ENCODE results near the gene MTHFSD.

Gene MTHFSD

DNA sequence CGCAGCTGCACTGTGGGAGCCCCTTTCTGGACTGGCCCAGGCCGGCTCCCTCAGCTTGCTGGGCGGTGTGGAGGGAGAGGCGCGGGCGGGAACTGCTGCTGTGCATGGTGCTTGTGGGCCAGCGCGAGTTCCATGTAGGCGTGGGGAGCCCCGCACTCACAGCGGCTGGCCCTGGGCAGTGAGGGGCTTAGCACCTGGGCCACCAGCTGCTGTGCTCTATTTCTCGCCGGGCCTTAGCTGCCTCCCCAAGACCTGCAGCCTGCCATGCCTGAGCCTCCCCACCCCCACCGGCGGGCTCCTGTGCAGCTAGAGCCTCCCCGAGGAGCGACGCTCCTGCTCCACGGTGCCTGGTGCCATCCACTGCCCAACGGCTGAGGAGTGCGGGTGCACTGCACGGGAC is 1.7 kb downstream of the MTHFSD start:
- no peak for DNase-seq (ENCODE audit: low read depth in 1 of 2, low spot score in 1 of 2)

DNA sequence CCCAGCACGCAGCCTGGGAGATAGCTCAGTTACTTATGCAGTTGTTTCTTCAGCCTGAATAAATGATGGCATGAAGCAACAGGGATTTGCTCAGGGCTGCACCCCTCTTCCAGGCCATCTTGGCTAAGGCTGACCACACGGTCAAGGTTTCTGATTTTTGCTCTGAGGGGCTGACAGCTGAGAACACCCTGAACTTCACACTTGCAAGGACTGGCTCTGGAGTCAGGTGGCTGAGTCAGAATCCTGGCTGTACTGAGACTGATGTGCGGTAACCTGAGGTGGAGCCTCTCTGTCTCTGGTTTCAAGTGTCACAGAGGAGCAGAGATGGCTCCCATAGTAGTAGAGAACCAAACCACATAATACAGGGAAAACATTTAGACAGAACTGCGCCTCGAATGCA is 4.8 kb downstream of the MTHFSD start:
- no peak for DNase-seq (ENCODE audit: low read depth in 1 of 2, low spot score in 1 of 2)

DNA sequence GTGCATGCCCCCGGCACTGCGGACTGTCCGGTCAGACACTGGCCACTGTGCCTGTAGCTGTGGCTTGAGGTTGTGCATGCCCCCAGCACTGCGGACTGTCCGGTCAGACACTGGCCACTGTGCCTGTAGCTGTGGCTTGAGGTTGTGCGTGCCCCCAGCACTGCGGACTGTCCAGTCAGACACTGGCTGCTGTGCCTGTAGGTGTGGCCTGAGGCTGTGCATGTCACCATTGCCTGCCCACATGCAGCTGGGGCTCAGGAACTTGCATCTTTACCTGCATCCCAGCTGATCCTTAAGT is 5.2 kb downstream of the MTHFSD start:
- DNase-seq (ENCODE audit: low read depth in 1 of 2, low spot score in 1 of 2), result no peak

DNA sequence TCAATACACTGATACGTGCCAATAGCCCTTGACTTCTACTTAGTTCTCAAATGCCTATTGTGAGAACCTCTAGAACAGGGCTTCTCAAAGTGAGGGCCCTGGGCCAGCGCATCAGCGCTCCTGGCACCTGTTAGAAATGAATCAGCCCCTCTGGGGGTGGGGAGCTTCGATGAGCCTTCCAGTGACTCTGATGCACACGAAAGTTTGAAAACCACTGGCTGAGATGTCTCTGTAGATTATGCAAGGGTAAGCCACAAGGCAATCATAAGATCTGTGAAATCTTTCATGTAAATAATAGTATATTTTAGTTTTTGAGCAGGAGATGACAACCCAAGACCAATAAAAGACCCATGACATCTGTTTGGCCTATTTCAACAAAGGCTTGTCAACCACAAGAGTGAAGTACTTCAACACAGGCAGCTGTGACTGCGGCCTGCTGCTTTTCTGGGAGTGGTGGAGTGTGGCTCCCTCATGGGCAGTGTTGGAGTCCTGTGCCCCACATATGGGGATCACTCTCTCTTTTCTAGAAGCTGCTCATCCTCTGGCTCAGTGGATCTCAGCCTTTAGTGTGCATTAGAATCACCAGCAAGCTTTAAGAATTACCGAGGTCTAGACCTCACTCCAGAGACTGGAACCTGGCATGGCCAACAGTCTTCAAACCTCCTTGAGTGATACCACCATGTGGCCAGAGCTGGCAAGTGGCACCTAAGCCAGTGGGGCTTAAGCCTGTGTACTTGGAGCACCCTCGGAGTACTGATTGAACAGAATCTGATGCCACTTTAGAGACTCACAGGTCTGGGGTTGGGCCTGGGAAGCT is 5.8 kb downstream of the MTHFSD start:
- no peak for DNase-seq (ENCODE audit: low read depth in 1 of 2, low spot score in 1 of 2)

DNA sequence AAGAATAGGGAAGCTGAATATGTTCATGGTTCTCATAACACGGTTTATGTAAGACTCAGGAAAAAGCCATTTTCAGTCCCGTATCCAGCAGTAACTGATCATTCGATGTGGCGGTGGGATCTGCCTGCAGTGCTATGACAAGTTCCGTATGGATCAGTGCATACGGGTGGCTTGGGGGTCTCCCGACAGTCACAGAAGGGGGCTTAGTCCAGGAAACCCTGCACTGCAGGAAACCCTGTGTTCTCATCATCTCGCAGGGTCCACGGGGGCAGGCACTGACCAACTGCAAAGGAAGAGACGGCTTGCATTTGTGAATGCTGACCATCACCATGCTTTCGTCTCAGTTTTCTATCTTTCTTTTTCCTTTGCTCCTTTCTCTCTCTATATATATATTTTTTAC is 7.7 kb downstream of the MTHFSD start:
- no peak for DNase-seq (ENCODE audit: low read depth in 1 of 2, low spot score in 1 of 2)

DNA sequence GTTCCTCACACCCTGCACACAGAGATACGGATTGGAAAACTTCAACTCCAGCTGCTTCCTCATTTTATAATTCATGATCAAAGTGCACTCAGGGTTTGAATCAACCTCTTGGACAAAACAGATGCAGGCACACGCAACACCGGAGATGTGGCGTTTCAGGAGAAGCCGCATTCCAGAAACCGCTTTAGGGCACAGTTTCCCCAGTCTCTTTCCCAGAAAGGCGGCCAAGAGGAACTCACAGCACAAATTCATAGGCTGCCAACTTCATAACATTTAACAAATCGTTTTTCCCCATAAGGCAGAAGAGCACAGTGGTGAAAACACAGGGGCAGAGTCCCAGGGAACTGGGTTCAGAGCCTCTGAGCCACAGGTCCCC is 8.4 kb downstream of the MTHFSD start:
- no peak for DNase-seq (ENCODE audit: low read depth in 1 of 2, low spot score in 1 of 2)

DNA sequence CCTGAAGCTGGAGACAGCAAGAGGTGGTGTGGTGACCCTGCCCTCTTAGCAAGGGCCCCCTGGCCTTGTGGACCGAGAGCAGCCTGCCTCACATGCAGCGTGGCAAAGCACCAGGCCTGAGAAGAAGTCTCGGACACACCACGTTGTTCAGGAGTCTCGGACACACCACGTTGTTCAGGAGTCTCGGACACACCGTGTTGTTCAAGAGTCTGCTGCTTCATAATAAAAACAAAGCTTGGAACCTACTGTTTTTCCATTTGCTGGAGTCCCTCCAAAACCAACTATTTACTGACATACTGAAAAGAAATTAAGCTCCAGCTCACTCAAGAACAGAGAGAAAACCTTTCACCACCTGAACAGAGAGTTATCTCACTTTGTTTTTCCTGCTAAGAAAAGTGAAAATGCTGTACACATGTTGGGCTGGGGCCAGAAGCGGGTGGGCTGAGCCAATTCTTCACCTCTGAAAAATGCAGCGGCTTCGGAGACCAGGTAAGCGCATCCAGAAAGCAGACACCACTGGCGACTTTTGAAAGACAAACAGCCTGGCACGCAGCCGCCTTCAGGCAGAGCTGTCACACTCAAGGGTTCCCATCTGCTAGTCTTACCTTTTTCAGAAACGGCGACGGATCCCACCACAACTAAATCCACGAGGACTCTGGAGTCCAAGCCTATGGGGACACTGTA is 8.9 kb downstream of the MTHFSD start:
- DNase-seq (ENCODE audit: low read depth in 1 of 2, low spot score in 1 of 2), result no peak

DNA sequence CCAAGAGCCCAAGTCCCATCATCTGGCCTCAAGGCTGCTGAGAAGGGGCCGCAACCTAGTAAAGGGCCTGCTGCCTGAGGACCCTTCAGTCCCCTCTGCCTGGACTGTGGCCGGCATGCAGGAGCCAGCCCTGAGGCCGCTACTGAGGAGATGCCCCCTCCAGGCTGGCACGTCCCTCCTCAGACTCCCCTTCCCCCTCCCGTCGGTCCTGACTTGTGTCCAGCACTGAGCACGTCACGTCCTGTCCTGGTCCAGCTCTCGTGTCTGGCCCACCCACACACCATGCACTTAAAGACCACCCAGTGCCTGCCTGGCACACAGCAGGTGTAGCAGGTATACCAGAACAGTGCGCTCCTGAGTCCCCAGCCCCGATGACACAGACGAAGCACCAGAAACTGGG is 9.6 kb downstream of the MTHFSD start:
- no peak for DNase-seq (ENCODE audit: low read depth in 1 of 2, low spot score in 1 of 2)

DNA sequence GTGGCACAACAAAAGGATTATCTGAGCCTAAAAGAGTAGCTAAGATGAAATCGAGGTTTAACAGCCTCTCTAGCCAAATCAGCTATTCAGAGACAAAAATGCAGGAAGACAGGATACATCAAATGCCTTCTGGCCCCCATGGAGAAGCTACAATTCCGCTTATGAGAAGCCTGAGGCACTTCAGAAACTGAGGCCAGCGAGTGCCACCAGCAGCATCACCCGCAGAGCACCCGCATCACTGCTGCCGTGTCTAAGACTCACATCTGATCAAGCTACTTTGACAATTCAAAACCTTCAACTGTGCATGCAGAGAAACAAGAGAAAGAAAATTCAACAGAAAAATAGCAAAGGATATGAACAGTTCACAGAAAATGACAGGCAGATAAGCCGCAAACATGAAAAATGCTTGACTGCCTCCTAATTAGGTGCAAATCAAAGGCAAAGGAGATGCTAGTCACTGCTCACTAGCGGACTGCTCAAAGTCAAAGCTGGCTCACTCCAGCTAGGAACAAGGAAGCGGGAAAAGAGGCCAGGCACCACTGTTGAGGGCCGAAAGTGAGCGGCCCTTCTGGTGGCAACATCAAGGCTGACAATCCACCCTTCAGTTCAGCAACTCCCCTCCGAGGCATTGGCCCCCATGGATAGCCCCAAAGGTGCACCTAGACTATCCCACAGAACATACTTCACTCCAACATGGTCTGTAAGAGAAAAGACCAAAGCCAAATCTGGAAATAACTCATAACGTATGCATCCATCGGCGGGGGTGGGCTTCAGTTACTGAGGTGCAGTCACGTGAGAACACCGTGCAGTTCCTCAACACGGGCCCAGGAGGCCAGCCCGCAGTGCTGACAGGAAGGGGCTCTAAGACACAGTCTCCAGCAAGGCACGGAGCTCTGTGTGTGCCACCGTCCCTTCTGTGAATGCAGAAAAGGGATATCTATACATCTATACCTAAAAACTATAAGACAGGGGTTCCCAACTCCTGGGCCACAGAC is 12.0 kb downstream of the MTHFSD start:
- no peak for DNase-seq (ENCODE audit: low read depth in 1 of 2, low spot score in 1 of 2)

DNA sequence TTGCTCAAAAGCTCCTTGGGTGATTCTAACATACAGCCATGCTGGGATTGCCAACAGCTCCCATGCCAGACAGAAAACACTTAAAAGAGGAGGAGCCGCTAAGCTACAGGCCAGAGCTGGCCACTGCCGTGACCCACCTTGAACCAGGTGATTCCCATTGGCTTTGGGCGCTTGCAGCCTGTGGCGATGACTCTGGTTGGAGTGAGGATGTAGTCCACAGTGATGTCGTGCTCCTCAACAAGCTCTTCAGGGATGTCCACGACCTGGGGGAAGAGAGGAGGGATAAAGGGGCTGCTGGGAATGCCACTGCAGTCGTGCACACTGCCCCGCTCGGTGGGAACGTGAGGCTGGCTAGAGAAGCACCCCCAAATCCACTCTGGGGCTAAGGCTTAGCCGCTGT is 13.5 kb downstream of the MTHFSD start:
- DNase-seq (ENCODE audit: low read depth in 1 of 2, low spot score in 1 of 2), result no peak

DNA sequence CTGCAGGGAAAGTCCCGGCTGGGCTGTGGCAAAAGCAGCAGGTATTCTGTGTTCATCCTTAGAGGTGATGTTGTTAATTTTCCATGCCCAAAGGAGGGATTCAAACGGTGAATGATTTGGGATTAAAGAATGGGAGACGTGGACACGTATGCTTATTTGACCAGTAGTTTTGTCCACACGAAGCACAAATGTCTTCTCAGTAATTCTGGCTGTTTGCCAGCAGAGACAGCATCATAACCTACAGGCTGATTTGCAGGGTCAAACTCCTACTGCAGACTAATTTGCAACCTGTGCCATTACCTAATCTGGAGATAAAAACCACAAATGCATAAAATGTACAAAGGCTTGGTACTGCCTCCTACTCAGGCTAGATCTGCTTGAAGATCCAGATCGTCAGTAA is 14.1 kb downstream of the MTHFSD start:
- DNase-seq (ENCODE audit: low read depth in 1 of 2, low spot score in 1 of 2), result no peak

DNA sequence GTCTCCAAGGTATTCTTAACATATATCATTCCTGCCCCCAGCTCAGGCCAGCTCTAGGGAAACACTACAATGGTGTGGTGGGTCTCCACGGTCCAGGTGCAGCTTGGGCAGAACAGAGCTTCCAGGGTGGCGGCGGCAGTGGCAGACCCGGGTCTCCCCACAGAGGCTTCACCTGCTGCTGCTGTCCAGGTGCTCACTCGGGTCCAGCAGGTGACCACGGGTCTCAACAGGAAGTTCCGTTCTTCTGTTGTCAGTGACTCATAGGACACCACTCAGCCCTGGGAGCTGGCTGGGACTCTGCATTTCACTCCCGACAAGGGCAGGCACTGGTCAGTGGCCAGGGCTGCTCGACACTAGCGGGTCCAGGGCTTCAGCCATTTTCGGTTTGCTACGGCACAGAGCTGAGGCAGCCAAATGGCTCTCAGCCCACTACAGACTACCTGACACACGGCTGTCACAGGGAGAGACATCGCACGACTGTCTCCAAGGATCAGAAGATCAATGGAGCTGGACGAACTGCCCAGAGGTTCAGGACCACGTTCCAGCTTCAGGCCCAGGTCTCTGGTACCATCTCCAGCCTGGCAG is 16.7 kb downstream of the MTHFSD start:
- DNase-seq (ENCODE audit: low read depth in 1 of 2, low spot score in 1 of 2), result no peak

DNA sequence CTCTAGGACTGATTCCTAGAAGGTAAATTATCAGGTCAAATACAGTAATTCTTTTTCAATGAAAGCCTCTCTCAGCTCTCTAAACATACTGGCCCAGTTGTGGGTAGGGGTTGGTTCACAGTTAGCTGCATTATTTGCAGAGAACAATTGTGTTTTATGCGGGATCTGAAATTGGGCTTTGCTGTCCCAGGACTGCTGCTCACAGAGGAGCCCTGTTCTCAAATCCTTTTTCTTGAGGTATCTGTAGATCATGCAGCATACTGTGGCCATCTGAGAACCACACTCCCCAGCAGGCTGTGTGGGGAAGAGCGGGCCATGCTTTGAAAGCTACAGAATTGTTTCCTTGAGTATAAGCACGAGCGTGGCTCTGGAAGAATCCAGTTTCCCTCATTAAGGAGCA is 17.5 kb downstream of the MTHFSD start:
- DNase-seq (ENCODE audit: low read depth in 1 of 2, low spot score in 1 of 2), result no peak

DNA sequence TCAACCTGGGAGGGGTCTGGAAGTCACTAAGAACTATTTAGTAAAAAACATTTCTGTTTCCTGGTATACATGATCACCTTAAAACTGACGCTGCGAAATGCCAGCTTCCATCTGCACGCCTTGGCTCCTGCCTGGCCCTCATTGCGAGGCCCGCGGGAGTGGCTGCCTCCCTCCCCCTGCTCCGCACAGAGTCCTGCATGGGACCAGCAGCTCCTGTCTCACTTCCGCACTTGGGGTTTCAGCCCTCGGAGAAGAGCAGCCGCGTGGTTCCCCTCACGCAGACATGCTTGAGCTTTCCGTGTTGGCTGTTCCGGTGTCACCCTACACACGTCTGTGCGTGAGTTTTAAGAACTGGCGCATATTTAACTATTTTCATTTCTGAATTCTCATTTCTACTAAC is 18.4 kb downstream of the MTHFSD start:
- no peak for DNase-seq (ENCODE audit: low read depth in 1 of 2, low spot score in 1 of 2)

DNA sequence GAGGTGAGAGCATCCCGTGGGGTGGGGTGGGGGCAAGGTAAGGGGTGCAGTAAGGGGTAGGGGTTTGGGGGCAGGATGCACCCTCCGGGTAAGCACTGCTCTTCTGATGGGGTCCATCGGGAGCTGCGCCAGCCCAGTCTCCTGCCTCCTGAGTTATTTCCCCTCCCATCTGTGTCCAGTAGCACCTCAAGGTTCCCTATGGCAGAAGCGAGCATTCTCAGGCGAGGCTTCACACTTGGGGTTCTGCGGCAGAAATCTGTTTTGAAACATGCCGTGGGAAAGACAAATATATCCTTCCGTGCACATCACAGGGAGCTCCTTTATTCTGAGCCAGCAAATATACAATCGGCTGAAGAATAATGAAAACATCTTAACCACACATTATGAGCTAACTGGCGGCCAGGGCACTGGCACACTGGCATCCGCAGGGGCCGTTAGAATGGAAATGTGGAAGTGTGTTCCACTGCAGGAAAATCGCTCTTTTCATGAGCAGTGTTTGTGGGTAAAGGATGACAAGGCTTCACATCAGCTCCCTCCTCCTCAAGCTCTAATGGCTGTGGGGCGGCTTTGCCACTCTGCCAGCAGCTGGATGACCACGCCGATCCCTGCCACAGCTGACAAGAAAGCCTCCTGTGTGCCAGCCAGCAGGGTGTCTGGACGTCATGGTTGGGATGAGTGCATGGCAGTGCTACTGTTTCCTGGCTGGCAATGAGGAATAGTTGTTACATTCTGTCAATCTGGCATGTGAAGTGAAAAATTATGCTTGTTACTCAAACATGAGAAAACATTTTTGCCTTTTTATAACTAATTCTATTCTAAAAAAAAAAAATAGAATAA is 20.0 kb downstream of the MTHFSD start:
- DNase-seq (ENCODE audit: low read depth in 1 of 2, low spot score in 1 of 2), result no peak

DNA sequence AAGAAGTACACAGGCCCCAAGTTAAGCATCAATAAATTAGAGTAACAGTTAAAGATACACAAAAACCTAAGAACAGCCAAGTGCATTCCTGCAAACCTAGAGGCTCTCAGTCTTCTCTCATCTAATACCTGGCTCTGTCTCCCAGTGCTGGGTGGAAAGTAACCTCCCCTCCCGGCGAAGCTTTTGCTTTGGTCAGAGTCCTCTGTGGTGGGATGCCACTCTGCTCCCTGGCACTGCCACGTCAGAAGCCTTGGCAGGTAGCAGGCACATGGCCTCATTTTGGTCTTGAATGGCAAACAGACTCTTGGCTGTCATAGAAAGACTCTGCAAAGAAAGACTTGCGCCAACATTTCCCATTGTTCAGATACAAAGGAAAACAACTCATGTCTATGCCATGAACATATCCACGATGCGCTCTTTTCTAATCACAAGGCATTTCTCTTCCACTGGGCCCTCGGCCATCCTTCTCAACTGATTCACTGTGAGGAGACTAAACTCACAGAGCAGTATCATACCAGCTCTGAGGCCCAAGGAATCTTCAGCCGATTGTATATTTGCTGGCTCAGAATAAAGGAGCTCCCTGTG is 21.2 kb downstream of the MTHFSD start:
- DNase-seq (ENCODE audit: low read depth in 1 of 2, low spot score in 1 of 2), result no peak

DNA sequence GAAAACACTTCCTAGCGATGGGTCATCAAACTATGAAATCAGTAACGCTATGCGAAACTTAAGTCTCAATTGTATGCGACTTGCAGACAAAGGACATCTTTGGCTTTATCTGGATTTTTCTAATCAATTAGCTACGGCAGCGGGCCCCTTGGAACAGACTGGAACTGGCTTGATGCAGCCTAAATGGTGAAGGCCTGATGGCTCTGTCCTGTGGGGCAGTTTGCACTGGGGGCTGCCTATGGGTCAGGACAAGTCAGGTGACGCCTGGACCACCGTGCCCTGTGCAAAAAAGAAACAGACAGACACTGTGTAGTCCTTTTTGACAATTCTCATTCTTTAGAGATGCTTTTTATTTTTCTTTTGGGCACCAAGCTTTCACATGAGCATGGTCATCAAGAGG is 22.0 kb downstream of the MTHFSD start:
- no peak for DNase-seq (ENCODE audit: low read depth in 1 of 2, low spot score in 1 of 2)

DNA sequence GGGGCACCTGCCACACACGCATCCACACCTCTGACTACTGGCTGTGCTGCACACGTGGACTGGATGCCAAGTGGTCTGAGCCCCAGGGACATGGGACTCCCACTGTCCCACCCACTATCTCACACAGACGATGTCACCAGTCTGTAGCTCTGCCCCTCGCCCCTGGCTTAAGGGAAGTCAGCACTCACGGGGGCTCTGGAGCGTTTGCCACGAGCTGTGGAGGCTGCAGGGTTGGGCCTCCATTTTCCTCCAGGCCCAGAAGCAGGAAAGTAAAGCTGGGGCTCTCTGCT is 22.6 kb downstream of the MTHFSD start:
- DNase-seq (ENCODE audit: low read depth in 1 of 2, low spot score in 1 of 2), result no peak

DNA sequence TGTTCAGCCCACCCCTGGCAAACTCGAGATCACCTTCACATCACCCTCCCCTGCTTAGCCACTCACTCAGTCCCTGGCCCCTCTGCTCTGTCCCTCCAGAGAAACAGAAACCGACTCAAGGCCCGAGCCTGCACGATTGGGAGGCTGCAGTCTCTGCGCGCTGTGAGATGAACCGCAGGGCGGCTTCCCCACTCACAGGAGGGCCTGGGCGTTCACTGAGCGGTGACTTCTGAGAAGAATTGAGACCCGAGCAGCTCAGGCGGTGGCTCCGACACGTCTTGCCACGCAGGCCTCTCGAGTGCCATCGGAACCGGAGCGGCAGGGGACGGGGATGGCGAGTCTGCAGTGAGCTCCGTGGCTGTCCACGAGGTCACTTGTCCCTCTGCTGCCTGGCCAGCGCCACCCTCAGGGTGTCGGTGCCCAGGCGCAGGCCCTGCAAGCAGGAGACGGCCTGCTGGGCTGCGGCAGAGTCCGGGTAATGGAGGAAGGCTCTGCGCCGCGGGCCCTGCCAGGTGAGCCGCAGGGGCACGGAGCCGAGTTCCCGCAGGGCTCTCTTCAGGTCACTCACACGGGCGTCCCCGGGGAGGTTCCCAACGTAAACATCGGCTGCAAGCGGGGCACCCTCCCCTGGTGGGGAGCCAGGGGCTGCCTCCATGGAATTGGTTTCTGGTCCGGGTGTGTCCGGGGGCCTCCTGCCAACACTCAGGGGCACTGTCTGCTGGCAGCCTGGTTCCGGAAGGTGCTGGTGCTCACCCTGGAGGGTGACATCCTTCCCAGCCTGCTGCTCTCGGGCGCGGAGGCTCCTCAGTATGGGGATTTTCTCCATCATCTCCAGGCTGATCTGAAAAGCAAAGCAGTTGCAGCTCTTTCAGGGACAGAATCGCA is 23.2 kb downstream of the MTHFSD start:
- no peak for DNase-seq (ENCODE audit: low read depth in 1 of 2, low spot score in 1 of 2)

DNA sequence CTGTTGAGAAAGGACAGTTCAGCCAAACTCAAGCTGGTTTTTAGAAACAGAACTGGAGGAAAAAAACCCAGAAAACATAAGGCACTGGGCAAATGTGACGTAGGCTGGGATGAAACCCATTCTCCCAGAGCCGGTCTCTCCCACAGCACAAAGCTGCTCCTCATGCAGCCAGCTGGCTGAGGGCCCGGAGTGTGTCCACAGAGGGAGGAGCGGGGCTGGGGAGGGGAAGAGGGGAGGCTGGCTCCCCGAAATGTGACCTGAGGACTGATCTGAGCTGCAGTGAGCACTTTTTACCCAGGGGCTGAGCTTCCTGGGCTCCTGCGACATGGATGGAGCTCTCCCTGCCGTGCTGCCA is 23.9 kb downstream of the MTHFSD start:
- no peak for DNase-seq (ENCODE audit: low read depth in 1 of 2, low spot score in 1 of 2)

All from activated T-helper 1 cell treated with anti-CD3 and anti-CD28 coated beads, Interleukin-2, amount 50 U/mL, for 16 hours (primary cell).